GM20000 (cell line): ENCODE measurements around the gene FOSL2.

ENCODE experiments used
- DNase-seq: peaks from one replicate; pipeline ENCODE4 v3.0.0; 2012; ENCODE audit warnings: low spot score
- TF ChIP-seq, protein P1 (sequence below): IDR thresholded peaks from 2 replicates; pipeline ENCODE4 v1.5.1; 2012; ENCODE audit warnings: mild to moderate bottlenecking, control low read depth; ENCODE audit errors: extremely low read depth, missing control alignments

The FOSL2 gene

DNA sequence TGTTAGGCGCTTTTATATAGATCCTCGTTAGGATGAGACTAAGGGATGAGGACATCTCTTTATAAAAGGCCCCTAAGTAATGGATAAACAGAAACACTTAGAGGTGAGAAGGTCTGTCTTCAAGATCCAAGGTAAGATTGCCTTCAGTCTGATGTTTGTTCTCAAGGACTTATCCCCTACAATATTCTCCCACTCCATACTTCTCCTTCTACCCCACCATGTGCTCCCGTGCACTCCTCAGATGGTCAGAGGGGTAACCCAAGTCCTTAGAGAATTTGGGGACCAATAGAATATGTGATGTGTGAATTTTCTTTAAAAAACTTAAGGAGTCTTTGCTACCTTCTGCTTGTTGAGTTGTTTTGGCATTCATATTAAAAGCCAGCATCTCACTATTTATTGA, 23.1 kb downstream of the FOSL2 start:
- TF ChIP-seq, protein P1, sequence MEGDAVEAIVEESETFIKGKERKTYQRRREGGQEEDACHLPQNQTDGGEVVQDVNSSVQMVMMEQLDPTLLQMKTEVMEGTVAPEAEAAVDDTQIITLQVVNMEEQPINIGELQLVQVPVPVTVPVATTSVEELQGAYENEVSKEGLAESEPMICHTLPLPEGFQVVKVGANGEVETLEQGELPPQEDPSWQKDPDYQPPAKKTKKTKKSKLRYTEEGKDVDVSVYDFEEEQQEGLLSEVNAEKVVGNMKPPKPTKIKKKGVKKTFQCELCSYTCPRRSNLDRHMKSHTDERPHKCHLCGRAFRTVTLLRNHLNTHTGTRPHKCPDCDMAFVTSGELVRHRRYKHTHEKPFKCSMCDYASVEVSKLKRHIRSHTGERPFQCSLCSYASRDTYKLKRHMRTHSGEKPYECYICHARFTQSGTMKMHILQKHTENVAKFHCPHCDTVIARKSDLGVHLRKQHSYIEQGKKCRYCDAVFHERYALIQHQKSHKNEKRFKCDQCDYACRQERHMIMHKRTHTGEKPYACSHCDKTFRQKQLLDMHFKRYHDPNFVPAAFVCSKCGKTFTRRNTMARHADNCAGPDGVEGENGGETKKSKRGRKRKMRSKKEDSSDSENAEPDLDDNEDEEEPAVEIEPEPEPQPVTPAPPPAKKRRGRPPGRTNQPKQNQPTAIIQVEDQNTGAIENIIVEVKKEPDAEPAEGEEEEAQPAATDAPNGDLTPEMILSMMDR = no peak

GRCh38 chr2:28419003-28419402, 26.3 kb downstream of the FOSL2 start:
- TF ChIP-seq, protein P1 = no peak
- DNase-seq = no peak

More for the DNA sequence above, 23.1 kb downstream of the FOSL2 start:
- no peak for DNase-seq

GRCh38 chr2:28419443-28420270, 27.0 kb downstream of the FOSL2 start:
- TF ChIP-seq, protein P1 = no peak
- DNase-seq = peak; percentile 45

- TF ChIP-seq, protein P1 = no peak
- DNase-seq = no peak
These were observed 28.1 kb downstream of the FOSL2 start for GRCh38 chr2:28420722-28421121.

DNA sequence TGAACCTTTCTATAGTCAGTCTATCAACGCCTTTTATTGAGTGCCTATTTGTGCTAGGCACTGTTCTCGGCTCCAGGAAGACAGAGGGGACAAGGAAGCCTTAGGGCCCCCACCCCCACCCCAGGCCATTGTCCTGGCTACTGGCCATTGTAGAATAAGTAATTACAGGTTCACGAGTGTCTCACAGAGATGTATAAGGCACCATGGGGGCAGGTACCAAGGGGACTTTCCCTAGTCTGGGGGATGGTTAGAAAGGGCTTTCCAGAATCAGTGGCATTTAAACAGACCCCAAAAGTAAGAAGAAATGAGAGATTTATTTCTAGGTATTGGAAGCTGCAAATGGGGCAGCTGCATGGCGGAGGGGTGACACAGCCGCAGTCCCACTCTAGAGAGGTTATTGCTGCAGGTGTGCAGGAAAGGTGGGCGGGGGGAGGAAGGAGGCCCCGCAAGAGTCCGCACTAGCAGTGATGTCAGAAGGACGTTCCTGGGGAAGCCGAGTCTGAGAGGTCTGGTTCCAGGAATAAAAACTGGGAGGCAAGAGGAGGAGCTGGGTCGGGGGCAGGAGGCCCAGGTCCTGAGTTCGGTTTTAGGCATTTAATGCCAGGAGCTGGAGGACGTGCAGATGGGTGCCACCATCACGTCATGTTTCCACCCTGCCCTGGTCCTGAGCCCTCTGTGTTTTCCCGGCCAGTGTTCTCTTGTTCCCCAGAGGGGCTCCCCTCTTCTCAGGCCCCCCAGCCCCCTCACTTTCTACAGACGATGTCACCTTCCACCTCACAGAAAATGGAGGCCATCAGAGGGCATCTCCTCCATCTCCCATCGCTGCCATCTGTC, 30.5 kb downstream of the FOSL2 start:
- no peak for DNase-seq
- TF ChIP-seq, protein P1 = no peak

DNA sequence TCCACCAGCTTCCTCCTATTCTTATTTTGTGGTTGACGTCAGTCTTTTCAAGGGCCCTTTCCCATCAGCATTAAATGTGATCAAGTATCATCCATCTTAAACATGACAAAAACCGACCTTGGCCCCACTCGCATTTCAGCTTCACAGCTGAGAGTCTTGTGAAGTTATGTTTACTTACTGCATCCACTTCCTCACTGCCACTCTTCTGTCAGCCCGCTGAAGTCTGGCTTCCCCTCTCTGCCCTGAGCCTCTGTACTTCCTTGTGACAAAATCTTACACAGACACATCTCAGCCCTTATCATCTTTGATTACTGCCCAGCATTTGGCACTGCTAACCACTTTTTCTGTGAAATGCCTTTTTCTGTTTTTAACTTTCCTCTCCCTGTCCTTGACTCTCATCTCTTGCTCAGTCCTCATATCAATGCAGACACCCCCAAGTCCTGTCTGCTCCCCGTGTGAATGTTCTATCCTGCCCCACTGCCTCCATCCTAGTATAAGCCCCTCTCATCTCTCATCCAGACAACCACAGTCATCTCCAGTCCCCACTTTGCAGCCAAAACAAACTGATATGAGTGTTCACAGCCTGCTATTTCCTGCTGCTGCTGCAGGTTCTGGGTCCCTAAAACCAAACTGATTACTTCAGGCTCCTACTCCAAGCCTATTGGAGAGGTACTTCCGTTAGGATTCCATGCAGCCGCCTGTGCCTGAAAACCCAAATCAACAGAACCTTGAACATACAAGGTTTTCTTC, 31.4 kb downstream of the FOSL2 start:
- DNase-seq = no peak

More for the DNA sequence above, 31.4 kb downstream of the FOSL2 start:
- TF ChIP-seq, protein P1 = no peak
